NCI-H82 treated with DMSO at 0.1 percent for 48 hours (cell line): ENCODE results near the gene COL27A1.
"Not testable (repeated sequence)": the region's sequence is repeated elsewhere in the genome, so short reads cannot be mapped to it uniquely, and the experiment has no call there.

Experiments
- DNase-seq: peaks from one replicate; lab custom pipeline; 2025; ENCODE audit not compliant: unreplicated experiment; lab: John Stamatoyannopoulos, UW

The COL27A1 gene

GRCh38 chr9:114331229-114332195, 176.2 kb downstream of the COL27A1 start:
- DNase-seq, result not testable (repeated sequence)

GRCh38 chr9:114332474-114333040, 177.2 kb downstream of the COL27A1 start:
- not testable (repeated sequence) for DNase-seq

GRCh38 chr9:114333718-114334117, 178.4 kb downstream of the COL27A1 start:
- not testable (repeated sequence) for DNase-seq

GRCh38 chr9:114334490-114334889, 179.2 kb downstream of the COL27A1 start:
- DNase-seq, result no peak

GRCh38 chr9:114335745-114336144, 180.4 kb downstream of the COL27A1 start:
- no peak for DNase-seq

GRCh38 chr9:114336157-114336556, 180.8 kb downstream of the COL27A1 start:
- no peak for DNase-seq

GRCh38 chr9:114336699-114337395, 181.5 kb downstream of the COL27A1 start:
- DNase-seq, result no peak

GRCh38 chr9:114338187-114338586, 182.8 kb downstream of the COL27A1 start:
- DNase-seq, result no peak

GRCh38 chr9:114339130-114339908, 184.0 kb downstream of the COL27A1 start:
- DNase-seq, result no peak

GRCh38 chr9:114341152-114341830, 186.0 kb downstream of the COL27A1 start:
- no peak for DNase-seq

GRCh38 chr9:114341991-114342390, 186.7 kb downstream of the COL27A1 start:
- DNase-seq, result no peak

GRCh38 chr9:114342755-114343440, 187.6 kb downstream of the COL27A1 start:
- no peak for DNase-seq

- DNase-seq, result no peak
Observed at GRCh38 chr9:114343471-114344187, 188.3 kb downstream of the COL27A1 start.

GRCh38 chr9:114344188-114344566, 188.8 kb downstream of the COL27A1 start:
- DNase-seq, result no peak

- DNase-seq, result no peak
Observed at GRCh38 chr9:114344692-114345091, 189.4 kb downstream of the COL27A1 start.

GRCh38 chr9:114345493-114346065, 190.2 kb downstream of the COL27A1 start:
- no peak for DNase-seq

- DNase-seq, result no peak
Observed at GRCh38 chr9:114346146-114346545, 190.8 kb downstream of the COL27A1 start.

- DNase-seq, result no peak
Observed at GRCh38 chr9:114347675-114348074, 192.3 kb downstream of the COL27A1 start.
